IPS-NIHi7 (cell line): ENCODE results near the gene ZNF560.
A peak's percentile ranks its signal among the peaks of the same experiment; 100 is the strongest.
"Not testable (repeated sequence)": the region's sequence is repeated elsewhere in the genome, so short reads cannot be mapped to it uniquely, and the experiment has no call there.

Source experiments
- DNase-seq: peaks from one replicate; pipeline ENCODE4 v3.0.0; 2012; ENCODE audit warnings: mixed read lengths; ENCODE audit errors: extremely low spot score

The ZNF560 gene

GRCh38 chr19:9498183-9498902 is at the start of gene ZNF560:
ZNF560 (minus strand) TSS chr19:9498616; CDS start chr19:9475313, 23,303 bp downstream.
- DNase-seq = peak; percentile 38

GRCh38 chr19:9547870-9548269 is 49.5 kb upstream of the ZNF560 start:
- no peak for DNase-seq

- not testable (repeated sequence) for DNase-seq
Measured at GRCh38 chr19:9541281-9541680, 42.9 kb upstream of the ZNF560 start.

GRCh38 chr19:9539921-9540320 is 41.5 kb upstream of the ZNF560 start:
- DNase-seq = not testable (repeated sequence)

GRCh38 chr19:9539201-9539600 is 40.8 kb upstream of the ZNF560 start:
- not testable (repeated sequence) for DNase-seq

- peak; percentile 96 for DNase-seq
Measured at GRCh38 chr19:9538183-9539058, 40.0 kb upstream of the ZNF560 start, which contains the start of gene ZNF426. ZNF426 (minus strand) TSS chr19:9538645; CDS start chr19:9536232, 2,413 bp downstream.

GRCh38 chr19:9535934-9536333 is 37.5 kb upstream of the ZNF560 start:
- DNase-seq = no peak

GRCh38 chr19:9531933-9532332 is 33.5 kb upstream of the ZNF560 start:
- no peak for DNase-seq

GRCh38 chr19:9528757-9529336 is 30.4 kb upstream of the ZNF560 start:
- no peak for DNase-seq

- DNase-seq = no peak
Measured at GRCh38 chr19:9523885-9524474, 25.6 kb upstream of the ZNF560 start.

- DNase-seq = no peak
Measured at GRCh38 chr19:9507285-9507684, 8.9 kb upstream of the ZNF560 start.

GRCh38 chr19:9500796-9501195 is 2.4 kb upstream of the ZNF560 start:
- DNase-seq = no peak

GRCh38 chr19:9494096-9494495 is 4.3 kb downstream of the ZNF560 start:
- no peak for DNase-seq

- DNase-seq = no peak
Measured at GRCh38 chr19:9487016-9487415, 11.4 kb downstream of the ZNF560 start.

GRCh38 chr19:9485140-9485539 is 13.3 kb downstream of the ZNF560 start:
- DNase-seq = no peak

GRCh38 chr19:9474975-9475374 is 23.4 kb downstream of the ZNF560 start:
- DNase-seq = no peak

- no peak for DNase-seq
Measured at GRCh38 chr19:9467161-9467560, 31.3 kb downstream of the ZNF560 start.

- DNase-seq = no peak
Measured at GRCh38 chr19:9461938-9462337, 36.5 kb downstream of the ZNF560 start.

GRCh38 chr19:9456018-9456689 is 42.3 kb downstream of the ZNF560 start:
- no peak for DNase-seq

- no peak for DNase-seq
Measured at GRCh38 chr19:9453953-9454352, 44.5 kb downstream of the ZNF560 start.

GRCh38 chr19:9445037-9445436 is 53.4 kb downstream of the ZNF560 start:
- no peak for DNase-seq
